IMR-90 (cell line): ENCODE results near the gene S1PR2. TPM values are rescaled to one million over a fixed set of nuclear protein-coding genes. Genes with fewer than 3 reads are reported as not detected.

Experiments
- ATAC-seq: fragments of 200-7000 bp; cut with Tn5 transposase; 2 replicates; pipeline ENCODE4 v1.9.1; 2020; ENCODE audit warnings: low read depth, mild to moderate bottlenecking, moderate library complexity
- BruUV-seq: library from RNA; stranded (reverse); fragments of 400-500 nt; replicated peaks from 2 replicates; lab custom pipeline; 2021; lab: Mats Ljungman, UMichigan
- CTCF ChIA-PET: fragments of 300-600 bp; formaldehyde crosslinking; extraction: SDS; loops from one replicate; lab custom pipeline; 2021; ENCODE audit warnings: antibody characterized with exemption; lab: Yijun Ruan, JAX
- POLR2A ChIA-PET: fragments of 300-600 bp; sonication (Branson Sonifier 250); formaldehyde crosslinking; loops from one replicate; lab custom pipeline; 2022; ENCODE audit warnings: antibody characterized with exemption; ENCODE audit not compliant: unreplicated experiment; lab: Charles Lee
- DNase-seq: peaks from one replicate; pipeline ENCODE4 v3.0.0; 2013
- H2AFZ ChIP-seq: replicated peaks from 2 replicates; pipeline ENCODE3; 2013; ENCODE audit warnings: low read length, mild to moderate bottlenecking; ENCODE audit not compliant: poor library complexity
- H2AK5ac ChIP-seq: 2 replicates; pipeline ENCODE4 v1.6.1; 2013; ENCODE audit warnings: low read depth, low read length, inconsistent platforms
- H2AK9ac ChIP-seq: replicated peaks from 2 replicates; pipeline ENCODE3; 2013; ENCODE audit warnings: mild to moderate bottlenecking, low read depth, low read length, moderate library complexity; ENCODE audit not compliant: poor library complexity
- H2BK120ac ChIP-seq: 2 replicates; pipeline ENCODE4 v1.6.1; 2013; ENCODE audit warnings: low read depth, low read length, inconsistent platforms
- H2BK15ac ChIP-seq: 3 replicates; pipeline ENCODE4 v1.6.1; 2013; ENCODE audit warnings: low read depth, low read length, inconsistent platforms
- H2BK20ac ChIP-seq: 2 replicates; pipeline ENCODE4 v1.6.1; 2013; ENCODE audit warnings: low read depth, mild to moderate bottlenecking, inconsistent platforms, low read length, moderate library complexity
- H2BK5ac ChIP-seq: 2 replicates; pipeline ENCODE4 v1.6.1; 2013; ENCODE audit warnings: mild to moderate bottlenecking, low read depth, low read length, inconsistent platforms; ENCODE audit not compliant: poor library complexity, severe bottlenecking
- H3K14ac ChIP-seq: replicated peaks from 2 replicates; pipeline ENCODE4 v1.6.1; 2013; ENCODE audit warnings: low read depth, low read length, inconsistent platforms
- H3K18ac ChIP-seq: 2 replicates; pipeline ENCODE4 v1.6.1; 2013; ENCODE audit warnings: low read depth, low read length, control low read depth
- H3K23ac ChIP-seq: 2 replicates; pipeline ENCODE4 v1.6.1; 2013; ENCODE audit warnings: low read depth, low read length, inconsistent platforms
- H3K27ac ChIP-seq: 2 replicates; pipeline ENCODE4 v1.5.1; 2013; ENCODE audit warnings: mild to moderate bottlenecking, control low read depth, low read length; ENCODE audit not compliant: insufficient read depth
- H3K27me3 ChIP-seq: 2 replicates; pipeline ENCODE4 v1.6.1; 2013; ENCODE audit warnings: low read length; ENCODE audit not compliant: control insufficient read depth, insufficient read depth
- H3K36me3 ChIP-seq: 2 replicates; pipeline ENCODE4 v1.6.1; 2013; ENCODE audit warnings: low read length, mixed read lengths; ENCODE audit not compliant: control insufficient read depth, insufficient read depth
- H3K4ac ChIP-seq: 2 replicates; pipeline ENCODE4 v1.6.1; 2013; ENCODE audit warnings: low read depth, low read length, inconsistent platforms
- H3K4me1 ChIP-seq: 2 replicates; pipeline ENCODE4 v1.6.1; 2013; ENCODE audit warnings: low read length, mixed read lengths; ENCODE audit not compliant: control insufficient read depth, insufficient read depth
- H3K4me2 ChIP-seq: 2 replicates; pipeline ENCODE4 v1.6.1; 2013; ENCODE audit warnings: low read depth, mild to moderate bottlenecking, control low read depth, low read length, moderate library complexity
- H3K4me3 ChIP-seq: 2 replicates; pipeline ENCODE4 v1.5.1; 2013; ENCODE audit warnings: low read depth, mild to moderate bottlenecking, control low read depth, low read length, moderate library complexity; ENCODE audit not compliant: insufficient read depth
- H3K56ac ChIP-seq: 2 replicates; pipeline ENCODE4 v1.6.1; 2013; ENCODE audit warnings: low read length, inconsistent platforms; ENCODE audit not compliant: insufficient read depth; ENCODE audit errors: extremely low read depth
- H3K79me1 ChIP-seq, 2 experiments: 2 replicates each; pipeline ENCODE4 v1.6.1; 2013; ENCODE audit warnings: low read length in 2 of 2, inconsistent platforms in 1 of 2, low read depth in 1 of 2
- H3K9ac ChIP-seq: 2 replicates; pipeline ENCODE4 v1.6.1; 2013; ENCODE audit warnings: low read depth, low read length, control low read depth
- H3K9me1 ChIP-seq: 2 replicates; pipeline ENCODE4 v1.6.1; 2013; ENCODE audit warnings: low read length, inconsistent platforms; ENCODE audit not compliant: insufficient read depth
- H3K9me3 ChIP-seq: 2 replicates; pipeline ENCODE4 v1.6.1; 2013; ENCODE audit warnings: low read length; ENCODE audit not compliant: control insufficient read depth, insufficient read depth
- H4K20me1 ChIP-seq: 2 replicates; pipeline ENCODE4 v1.6.1; 2013; ENCODE audit warnings: low read length, inconsistent platforms; ENCODE audit not compliant: insufficient read depth
- H4K5ac ChIP-seq: 2 replicates; pipeline ENCODE4 v1.6.1; 2013; ENCODE audit warnings: mild to moderate bottlenecking, low read depth, low read length, control low read depth
- H4K8ac ChIP-seq, 2 experiments: 2 replicates each; pipeline ENCODE4 v1.6.1; 2013; ENCODE audit warnings: low read depth in 2 of 2, low read length in 2 of 2, control low read depth in 1 of 2, inconsistent platforms in 1 of 2
- H4K91ac ChIP-seq: 2 replicates; pipeline ENCODE4 v1.6.1; 2013; ENCODE audit warnings: low read depth, low read length, inconsistent platforms; ENCODE audit not compliant: insufficient read depth
- BHLHE40 ChIP-seq: fragments of 150-350 bp; IDR thresholded peaks from 2 replicates; pipeline ENCODE4 v1.6.1; 2016; ENCODE audit warnings: mild to moderate bottlenecking, low read depth, low read length
- CEBPB ChIP-seq: IDR thresholded peaks from 2 replicates; pipeline ENCODE4 v1.6.1; 2012; ENCODE audit warnings: low read depth, low read length, improper control_type of control experiment
- CHD1 ChIP-seq: IDR thresholded peaks from 2 replicates; pipeline ENCODE4 v1.6.1; 2012; ENCODE audit warnings: low read depth, low read length, improper control_type of control experiment
- ELK1 ChIP-seq: fragments of 150-350 bp; IDR thresholded peaks from 2 replicates; pipeline ENCODE4 v1.6.1; 2016; ENCODE audit warnings: low read depth, mild to moderate bottlenecking, low read length, moderate library complexity, borderline replicate concordance
- FOS ChIP-seq: fragments of 150-350 bp; IDR thresholded peaks from 2 replicates; pipeline ENCODE4 v1.6.1; 2016; ENCODE audit warnings: low read depth, low read length
- MAFK ChIP-seq: IDR thresholded peaks from 2 replicates; pipeline ENCODE4 v1.6.1; 2012; ENCODE audit warnings: low read depth, low read length, improper control_type of control experiment
- MAZ ChIP-seq: IDR thresholded peaks from 2 replicates; pipeline ENCODE4 v1.6.1; 2012; ENCODE audit warnings: low read depth, mild to moderate bottlenecking, low read length, improper control_type of control experiment, moderate library complexity, borderline replicate concordance
- MXI1 ChIP-seq: IDR thresholded peaks from 2 replicates; pipeline ENCODE4 v1.6.1; 2012; ENCODE audit warnings: low read depth, mild to moderate bottlenecking, low read length, moderate library complexity, borderline replicate concordance
- POLR2A ChIP-seq: IDR thresholded peaks from 2 replicates; pipeline ENCODE4 v1.6.1; 2012; ENCODE audit warnings: mild to moderate bottlenecking, low read depth, low read length
- RAD21 ChIP-seq: IDR thresholded peaks from 2 replicates; pipeline ENCODE4 v1.6.1; 2012; ENCODE audit warnings: low read length, improper control_type of control experiment
- RCOR1 ChIP-seq: IDR thresholded peaks from 2 replicates; pipeline ENCODE4 v1.6.1; 2012; ENCODE audit warnings: mild to moderate bottlenecking, low read length, improper control_type of control experiment; ENCODE audit not compliant: insufficient replicate concordance
- RFX5 ChIP-seq: IDR thresholded peaks from 2 replicates; pipeline ENCODE4 v1.8.0; 2012; ENCODE audit warnings: low read depth, mild to moderate bottlenecking, low read length, moderate library complexity
- SMC3 ChIP-seq: fragments of 150-350 bp; IDR thresholded peaks from 2 replicates; pipeline ENCODE4 v1.6.1; 2016; ENCODE audit warnings: low read depth, mild to moderate bottlenecking, antibody characterized with exemption, low read length, moderate library complexity
- USF2 ChIP-seq: fragments of 150-350 bp; IDR thresholded peaks from 2 replicates; pipeline ENCODE4 v1.6.1; 2017; ENCODE audit warnings: mild to moderate bottlenecking, antibody characterized with exemption, low read length, low read depth
- WGBS, 2 experiments: methylation state at CpG; one replicate each; pipeline versions ENCODE4 v1.1.5 to v1.1.7; 2013; ENCODE audit warnings: missing lambda C conversion rate in 2 of 2; ENCODE audit not compliant: insufficient read length in 1 of 2; ENCODE audit errors: extremely low coverage in 2 of 2; 5-methylcytosine and 5-hydroxymethylcytosine counted together
- dilution Hi-C: fragments of 300-500 bp; cut with HindIII; formaldehyde crosslinking; loops from one replicate; pipeline ENCODE4 v1.14.3; 2018; ENCODE audit warnings: low sequenced_read_pairs; ENCODE audit not compliant: unreplicated experiment
- in situ Hi-C: fragments of 300-500 bp; cut with MboI; formaldehyde crosslinking; loops from 3 replicates; pipeline ENCODE4 v1.14.3; 2019; ENCODE audit warnings: low sequenced_read_pairs, inconsistent platforms, mixed read lengths
- intact Hi-C: fragments of 100-400 bp; cut with micrococcal nuclease; formaldehyde crosslinking; loops from 2 replicates; pipeline ENCODE4 v1.10.0; 2022
- polyA plus RNA-seq, 3 experiments: library from polyadenylated mRNA; depleted of rRNA; stranded (reverse); fragments of >200 nt; gene quantifications; 2 replicates each; pipeline ENCODE4 v1.2.3, GENCODE V29; 2012; ENCODE audit warnings: low replicate concordance in 1 of 3
- total RNA-seq: library from RNA; depleted of rRNA; stranded (reverse); fragments of >200 nt; gene quantifications from 2 replicates; pipeline ENCODE4 v1.2.3, GENCODE V29; 2012

S1PR2 gene
- total and polyA plus RNA-seq, 2 of the 4 experiments (the other 2 are of a cell fraction), result 14.0 to 15.0 TPM

- no TSS peak for BruUV-seq
- H4K8ac ChIP-seq, result peak overlapping the region in 1 of 2 experiments; percentile 65; a peak in 3 of 4 replicates
- 0 out of 4 replicates have a peak, but pooled peaks cover 0 to 6% of the 10 kb centered on the region in 2 experiments for H3K79me1 ChIP-seq
- no peak overlapping the region for H3K27ac ChIP-seq
- intact Hi-C loops (no loop called here), dilution Hi-C loops (no loop called here), in situ Hi-C loops (no loop called here)
- H3K9me3 ChIP-seq, result no peaks in the 10 kb centered on the region
- no peak overlapping the region; the same call in 1 of the 2 replicates for H4K91ac ChIP-seq
- no peak for TF ChIP-seq MAFK
- no peak for TF ChIP-seq CEBPB
- no peak for TF ChIP-seq FOS
- no peak for TF ChIP-seq MXI1
- TF ChIP-seq RFX5, result no peak
- no peak for TF ChIP-seq MAZ
- TF ChIP-seq RAD21, result no peak
- no peak for TF ChIP-seq BHLHE40
- TF ChIP-seq POLR2A, result no peak
- no peak for TF ChIP-seq SMC3
- TF ChIP-seq USF2, result no peak
- TF ChIP-seq RCOR1, result no peak
- TF ChIP-seq ELK1, result no peak
- TF ChIP-seq CHD1, result no peak
- H3K18ac ChIP-seq, result no peak overlapping the region
- H3K36me3 ChIP-seq, result no peaks in the 10 kb centered on the region
- peaks cover 5% of the 10 kb centered on the region; the same call in 1 of the 2 replicates for H3K4me1 ChIP-seq
- H2AFZ ChIP-seq, result peak overlapping the region; percentile 61
- peak overlapping the region; percentile 10; the same call in 1 of the 2 replicates for H3K56ac ChIP-seq
- no peak overlapping the region for H2BK5ac ChIP-seq
- H3K27me3 ChIP-seq, result no peaks in the 10 kb centered on the region; the same call in 1 of the 2 replicates
- H3K9ac ChIP-seq, result peak overlapping the region; percentile 31; the same call in 1 of the 2 replicates
- ATAC-seq, result no peak
- H3K4me3 ChIP-seq, result peak overlapping the region; percentile 32; the same call in 1 of the 2 replicates
- peak; percentile 56 for DNase-seq
- peak overlapping the region; percentile 21; the same call in 1 of the 2 replicates for H2AK5ac ChIP-seq
- ChIA-PET CTCF (interaction anchor here (2.6 kb wide), 1 partner anchor 117 kb away, joined by 12 read pairs; no protein-coding TSS in a partner anchor), POLR2A (interaction anchor here (1.6 kb wide), 1 partner anchor 20 kb away, joined by 8 read pairs; no protein-coding TSS in a partner anchor)
- no peak overlapping the region for H2BK20ac ChIP-seq
- 0 out of 2 replicates have a peak overlapping the region, but pooled peaks have one; percentile 44 for H3K14ac ChIP-seq
- no peak overlapping the region for H3K23ac ChIP-seq
- H2AK9ac ChIP-seq, result peak overlapping the region; percentile 65
- H3K9me1 ChIP-seq, result no peaks in the 10 kb centered on the region
- H4K5ac ChIP-seq, result peak overlapping the region; percentile 57; the same call in 1 of the 2 replicates
- H2BK15ac ChIP-seq, result no peak overlapping the region
- WGBS, 2 experiments, result 100% methylated on average over 2 of the region's 12 CpGs; no CpG with 5 or more reads in 1 of the 2 experiments
- peak overlapping the region; percentile 30; the same call in 1 of the 2 replicates for H3K4me2 ChIP-seq
- H3K4ac ChIP-seq, result peak overlapping the region; percentile 46
- no peak overlapping the region for H2BK120ac ChIP-seq
- H4K20me1 ChIP-seq, result no peaks in the 10 kb centered on the region
These were observed 40.5 kb upstream of the S1PR2 start for GRCh38 chr19:10271543-10272086.
